Activated CD8-positive, alpha-beta T cell treated with anti-CD3 and anti-CD28 coated beads, Interleukin-2, amount 10 ng/mL, durations not matched to agents 7 days and 5 days (primary cell): ENCODE results near the gene MAN1B1. TPM values are rescaled to one million over a fixed set of nuclear protein-coding genes. Genes with fewer than 3 reads are reported as not detected.

Experiments
- ATAC-seq: fragments of 150-1000 bp; cut with Tn5 transposase; one replicate; pipeline ENCODE4 v1.10.0; 2021; ENCODE audit warnings: moderate library complexity
- CTCF ChIA-PET: fragments of 350-600 bp; sonication (Branson Sonifier 250); formaldehyde crosslinking; loops from one replicate; lab custom pipeline; 2021; ENCODE audit warnings: antibody characterized with exemption; lab: Charles Lee
- POLR2A ChIA-PET: fragments of 350-600 bp; sonication (Branson Sonifier 250); formaldehyde crosslinking; loops from one replicate; lab custom pipeline; 2021; ENCODE audit warnings: antibody characterized with exemption; lab: Charles Lee
- DNase-seq: peaks from one replicate; pipeline ENCODE4 v3.0.0-alpha.2; 2020
- H3K27ac Mint-ChIP-seq: one replicate; pipeline ENCODE4 v1.8.0; 2021; ENCODE audit warnings: mild to moderate bottlenecking, mixed read lengths
- H3K27me3 Mint-ChIP-seq: one replicate; pipeline ENCODE4 v1.8.0; 2021; ENCODE audit warnings: low read depth, mixed read lengths
- H3K36me3 Mint-ChIP-seq: one replicate; pipeline ENCODE4 v1.8.0; 2021; ENCODE audit warnings: low read depth, mixed read lengths
- H3K4me1 Mint-ChIP-seq: one replicate; pipeline ENCODE4 v1.8.0; 2021; ENCODE audit warnings: low read depth, mixed read lengths
- H3K4me3 Mint-ChIP-seq: one replicate; pipeline ENCODE4 v1.8.0; 2021; ENCODE audit warnings: mild to moderate bottlenecking, mixed read lengths
- H3K9me3 Mint-ChIP-seq: one replicate; pipeline ENCODE4 v1.8.0; 2022; ENCODE audit warnings: mixed read lengths; ENCODE audit not compliant: insufficient read depth
- total RNA-seq, 2 experiments: library from RNA; stranded (reverse); gene quantifications; one replicate each; pipeline ENCODE4 v1.2.3, GENCODE V29; 2021

The MAN1B1 gene
- total RNA-seq, 2 experiments from 2014 or later: 42.2 to 49.2 TPM

- peaks cover 42% of the 10 kb centered on the region for H3K27me3 Mint-ChIP-seq
- H3K4me1 Mint-ChIP-seq: peaks cover 14% of the 10 kb centered on the region
- H3K36me3 Mint-ChIP-seq: no peaks in the 10 kb centered on the region
- DNase-seq: no peak
- POLR2A ChIA-PET: interaction anchor here (0.6 to 2.0 kb wide), 2 partner anchors 8 to 23 kb away, joined by 3 to 4 read pairs; no protein-coding TSS in a partner anchor
- no peak for ATAC-seq
- H3K9me3 Mint-ChIP-seq: no peaks in the 10 kb centered on the region
- no peak overlapping the region for H3K27ac Mint-ChIP-seq
- CTCF ChIA-PET: interaction anchor here (1.6 kb wide), 1 partner anchor 100 kb away, joined by 3 read pairs; no protein-coding TSS in a partner anchor
- no peak overlapping the region for H3K4me3 Mint-ChIP-seq
Measured at GRCh38 chr9:137136881-137137607, 50.3 kb downstream of the MAN1B1 start.

- CTCF ChIA-PET: interaction anchor here (1.6 kb wide), 1 partner anchor 98 kb away, joined by 3 read pairs; no protein-coding TSS in a partner anchor
- ATAC-seq: no peak
- POLR2A ChIA-PET: interaction anchor here (1.0 to 2.0 kb wide), 2 partner anchors 9 to 12 kb away, joined by 3 to 4 read pairs; no protein-coding TSS in a partner anchor
Measured at GRCh38 chr9:137138058-137138721, 51.4 kb downstream of the MAN1B1 start.

GRCh38 chr9:137138722-137139467 lies 52.1 kb downstream of the MAN1B1 start, which contains the start of gene GRIN1:
Gene GRIN1, plus strand, starts transcription at chr9:137139154. Its CDS starts 333 bp downstream, at chr9:137139487.
- H3K9me3 Mint-ChIP-seq: no peaks in the 10 kb centered on the region
- DNase-seq (peak; percentile 54), ATAC-seq (peak; percentile 84)
- H3K36me3 Mint-ChIP-seq: no peaks in the 10 kb centered on the region
- POLR2A ChIA-PET: interaction anchor here (1.0 to 2.0 kb wide), 2 partner anchors 10 to 11 kb away, joined by 3 to 4 read pairs; no protein-coding TSS in a partner anchor
- peaks cover 41% of the 10 kb centered on the region for H3K27me3 Mint-ChIP-seq
- H3K27ac Mint-ChIP-seq: no peak within 1 kb of the TSS
- peaks cover 14% of the 10 kb centered on the region for H3K4me1 Mint-ChIP-seq
- H3K4me3 Mint-ChIP-seq: no peak within 1 kb of the TSS
- CTCF ChIA-PET: no interaction called here

More at GRCh38 chr9:137138058-137138721, 51.4 kb downstream of the MAN1B1 start:
- Mint-ChIP-seq H3K27me3 (peaks cover 43% of the 10 kb centered on the region), H3K27ac (no peak overlapping the region), H3K9me3 (no peaks in the 10 kb centered on the region), H3K4me1 (peaks cover 14% of the 10 kb centered on the region), H3K36me3 (no peaks in the 10 kb centered on the region), H3K4me3 (no peak overlapping the region)
- no peak for DNase-seq

- peak; percentile 41 for ATAC-seq
- no peak for DNase-seq
- peaks cover 39% of the 10 kb centered on the region for H3K27me3 Mint-ChIP-seq
Measured at GRCh38 chr9:137139468-137140150, 52.8 kb downstream of the MAN1B1 start.

GRCh38 chr9:137140151-137141012 lies 53.6 kb downstream of the MAN1B1 start:
- Mint-ChIP-seq H3K27me3 (peaks cover 39% of the 10 kb centered on the region), H3K9me3 (no peaks in the 10 kb centered on the region), H3K36me3 (no peaks in the 10 kb centered on the region), H3K4me1 (peaks cover 14% of the 10 kb centered on the region), H3K27ac (no peak overlapping the region), H3K4me3 (no peak overlapping the region)
- ATAC-seq: no peak
- no peak for DNase-seq
- ChIA-PET POLR2A (interaction anchor here (1.0 kb wide), 1 partner anchor 11 kb away, joined by 3 read pairs; no protein-coding TSS in a partner anchor), CTCF (no interaction called here)

More at GRCh38 chr9:137139468-137140150, 52.8 kb downstream of the MAN1B1 start:
- Mint-ChIP-seq H3K4me1 (peaks cover 14% of the 10 kb centered on the region), H3K36me3 (no peaks in the 10 kb centered on the region), H3K4me3 (no peak overlapping the region), H3K9me3 (no peaks in the 10 kb centered on the region), H3K27ac (no peak overlapping the region)
- CTCF ChIA-PET: no interaction called here
- POLR2A ChIA-PET: interaction anchor here (1.0 kb wide), 1 partner anchor 10 kb away, joined by 3 read pairs; no protein-coding TSS in a partner anchor

- no peaks in the 10 kb centered on the region for H3K36me3 Mint-ChIP-seq
- H3K4me3 Mint-ChIP-seq: no peak overlapping the region
- POLR2A ChIA-PET: no interaction called here
- H3K27ac Mint-ChIP-seq: no peak overlapping the region
- peaks cover 14% of the 10 kb centered on the region for H3K4me1 Mint-ChIP-seq
- no peak for ATAC-seq
- DNase-seq: no peak
- peaks cover 34% of the 10 kb centered on the region for H3K27me3 Mint-ChIP-seq
- no peaks in the 10 kb centered on the region for H3K9me3 Mint-ChIP-seq
- CTCF ChIA-PET: no interaction called here
Measured at GRCh38 chr9:137141050-137141810, 54.4 kb downstream of the MAN1B1 start.

- ChIA-PET CTCF (no interaction called here), POLR2A (no interaction called here)
- H3K27ac Mint-ChIP-seq: no peak overlapping the region
- H3K36me3 Mint-ChIP-seq: no peaks in the 10 kb centered on the region
- no peak overlapping the region for H3K4me3 Mint-ChIP-seq
- peaks cover 31% of the 10 kb centered on the region for H3K27me3 Mint-ChIP-seq
- H3K9me3 Mint-ChIP-seq: no peaks in the 10 kb centered on the region
- H3K4me1 Mint-ChIP-seq: peaks cover 14% of the 10 kb centered on the region
- DNase-seq (no peak), ATAC-seq (no peak)
Measured at GRCh38 chr9:137141976-137142936, 55.5 kb downstream of the MAN1B1 start.

- peaks cover 14% of the 10 kb centered on the region for H3K4me1 Mint-ChIP-seq
- H3K4me3 Mint-ChIP-seq: no peak overlapping the region
- H3K27ac Mint-ChIP-seq: no peak overlapping the region
- no peaks in the 10 kb centered on the region for H3K9me3 Mint-ChIP-seq
- no peak for ATAC-seq
- ChIA-PET POLR2A (no interaction called here), CTCF (no interaction called here)
- H3K27me3 Mint-ChIP-seq: peaks cover 22% of the 10 kb centered on the region
- no peak for DNase-seq
- H3K36me3 Mint-ChIP-seq: no peaks in the 10 kb centered on the region
Measured at GRCh38 chr9:137143459-137143858, 56.7 kb downstream of the MAN1B1 start.

- peaks cover 10% of the 10 kb centered on the region for H3K27me3 Mint-ChIP-seq
- H3K4me1 Mint-ChIP-seq: peaks cover 4% of the 10 kb centered on the region
- DNase-seq: no peak
- ChIA-PET CTCF (no interaction called here), POLR2A (interaction anchor here (1.0 kb wide), 1 partner anchor 43 kb away, joined by 3 read pairs; no protein-coding TSS in a partner anchor)
- H3K4me3 Mint-ChIP-seq: no peak overlapping the region
- H3K27ac Mint-ChIP-seq: no peak overlapping the region
- no peak for ATAC-seq
- no peaks in the 10 kb centered on the region for H3K9me3 Mint-ChIP-seq
- H3K36me3 Mint-ChIP-seq: no peaks in the 10 kb centered on the region
Measured at GRCh38 chr9:137145731-137146526, 59.1 kb downstream of the MAN1B1 start.
